ENCODE measurements around the gene METTL1.

DNA sequence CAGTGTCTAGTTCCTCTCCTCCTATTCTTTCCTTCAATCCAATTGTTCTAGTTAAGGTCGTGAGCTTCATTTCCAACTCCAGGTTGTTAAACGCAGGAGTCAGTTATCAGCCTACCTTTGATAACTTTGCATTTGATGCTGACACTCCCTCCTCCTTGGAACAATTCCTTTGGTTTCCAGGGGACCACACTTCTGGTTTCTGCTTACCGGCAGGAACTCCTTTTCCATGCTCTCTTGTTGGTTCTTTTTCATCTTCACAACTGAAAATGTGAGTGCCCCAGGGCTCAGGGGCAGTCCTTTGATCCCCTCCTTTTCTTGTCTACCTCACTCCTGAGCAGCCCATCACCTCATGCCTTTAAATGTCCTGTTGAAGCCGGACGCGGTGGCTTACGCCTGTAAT, 5.5 kb upstream of the METTL1 start:
- TF ChIP-seq, protein P1, sequence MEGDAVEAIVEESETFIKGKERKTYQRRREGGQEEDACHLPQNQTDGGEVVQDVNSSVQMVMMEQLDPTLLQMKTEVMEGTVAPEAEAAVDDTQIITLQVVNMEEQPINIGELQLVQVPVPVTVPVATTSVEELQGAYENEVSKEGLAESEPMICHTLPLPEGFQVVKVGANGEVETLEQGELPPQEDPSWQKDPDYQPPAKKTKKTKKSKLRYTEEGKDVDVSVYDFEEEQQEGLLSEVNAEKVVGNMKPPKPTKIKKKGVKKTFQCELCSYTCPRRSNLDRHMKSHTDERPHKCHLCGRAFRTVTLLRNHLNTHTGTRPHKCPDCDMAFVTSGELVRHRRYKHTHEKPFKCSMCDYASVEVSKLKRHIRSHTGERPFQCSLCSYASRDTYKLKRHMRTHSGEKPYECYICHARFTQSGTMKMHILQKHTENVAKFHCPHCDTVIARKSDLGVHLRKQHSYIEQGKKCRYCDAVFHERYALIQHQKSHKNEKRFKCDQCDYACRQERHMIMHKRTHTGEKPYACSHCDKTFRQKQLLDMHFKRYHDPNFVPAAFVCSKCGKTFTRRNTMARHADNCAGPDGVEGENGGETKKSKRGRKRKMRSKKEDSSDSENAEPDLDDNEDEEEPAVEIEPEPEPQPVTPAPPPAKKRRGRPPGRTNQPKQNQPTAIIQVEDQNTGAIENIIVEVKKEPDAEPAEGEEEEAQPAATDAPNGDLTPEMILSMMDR (IDR thresholded peaks at IDR 0.05) = no peak
- no peak for TF ChIP-seq EP300 (IDR thresholded peaks at IDR 0.05)
- no peak for TF ChIP-seq POLR2A (IDR thresholded peaks at IDR 0.05)
